Measurements from ENCODE around the gene PRAME.

Gene PRAME

DNA sequence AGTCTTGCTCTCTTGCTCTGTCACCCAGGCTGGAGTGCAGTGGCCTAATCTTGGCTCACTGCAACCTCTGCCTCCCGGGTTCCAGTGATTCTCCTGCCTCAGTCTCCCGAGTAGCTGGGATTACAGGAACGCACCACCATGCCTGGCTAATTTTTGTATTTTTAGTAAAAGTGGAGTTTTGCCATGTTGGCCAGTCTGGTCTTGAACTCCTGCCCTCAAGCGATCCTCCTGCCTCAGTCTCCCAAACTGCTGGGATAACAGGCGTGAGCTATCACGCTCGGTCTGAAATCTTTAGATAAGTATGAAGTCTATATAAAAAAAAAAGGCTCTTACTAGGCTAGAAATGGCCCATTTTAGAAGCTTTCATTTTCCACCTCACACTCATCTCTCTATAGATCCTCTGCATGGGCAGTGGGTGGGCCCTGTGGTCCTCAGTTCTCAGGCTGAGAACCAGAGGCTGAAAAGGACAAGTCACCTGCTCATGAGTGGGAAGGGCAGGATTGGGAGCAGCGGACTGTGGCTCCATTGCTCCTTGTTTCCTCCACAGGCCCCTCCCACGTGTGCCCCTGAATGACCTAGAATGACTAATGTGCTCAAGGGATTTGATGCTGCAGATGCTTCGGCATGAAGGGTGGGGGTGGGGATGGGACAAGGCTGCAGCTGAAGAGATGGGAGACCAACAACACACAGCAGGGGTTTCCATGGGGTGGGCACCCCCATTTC, 19.8 kb upstream of the PRAME start:
- no peak for DNase-seq

DNA sequence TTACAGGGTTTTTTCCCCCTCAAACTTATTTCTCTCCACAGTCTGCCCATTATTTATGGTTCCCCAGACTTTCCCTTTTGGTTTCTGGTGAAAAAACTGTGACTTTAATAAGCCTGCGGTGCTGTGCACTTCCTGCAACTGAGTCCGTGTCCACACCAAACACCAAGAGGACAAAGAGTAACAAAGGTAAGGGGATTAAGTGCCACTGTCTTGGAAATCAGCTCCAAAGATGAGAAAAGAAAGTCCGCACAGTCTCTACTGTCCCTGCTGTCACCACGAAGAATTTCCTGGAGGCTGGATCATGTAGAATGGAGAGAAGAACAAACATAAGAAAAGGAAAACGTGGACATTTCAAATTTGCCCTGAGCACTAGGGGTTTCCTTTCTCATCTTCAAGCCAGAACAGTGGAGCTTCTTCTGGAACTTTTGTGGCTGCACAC, 17.9 kb upstream of the PRAME start:
- DNase-seq = no peak

DNA sequence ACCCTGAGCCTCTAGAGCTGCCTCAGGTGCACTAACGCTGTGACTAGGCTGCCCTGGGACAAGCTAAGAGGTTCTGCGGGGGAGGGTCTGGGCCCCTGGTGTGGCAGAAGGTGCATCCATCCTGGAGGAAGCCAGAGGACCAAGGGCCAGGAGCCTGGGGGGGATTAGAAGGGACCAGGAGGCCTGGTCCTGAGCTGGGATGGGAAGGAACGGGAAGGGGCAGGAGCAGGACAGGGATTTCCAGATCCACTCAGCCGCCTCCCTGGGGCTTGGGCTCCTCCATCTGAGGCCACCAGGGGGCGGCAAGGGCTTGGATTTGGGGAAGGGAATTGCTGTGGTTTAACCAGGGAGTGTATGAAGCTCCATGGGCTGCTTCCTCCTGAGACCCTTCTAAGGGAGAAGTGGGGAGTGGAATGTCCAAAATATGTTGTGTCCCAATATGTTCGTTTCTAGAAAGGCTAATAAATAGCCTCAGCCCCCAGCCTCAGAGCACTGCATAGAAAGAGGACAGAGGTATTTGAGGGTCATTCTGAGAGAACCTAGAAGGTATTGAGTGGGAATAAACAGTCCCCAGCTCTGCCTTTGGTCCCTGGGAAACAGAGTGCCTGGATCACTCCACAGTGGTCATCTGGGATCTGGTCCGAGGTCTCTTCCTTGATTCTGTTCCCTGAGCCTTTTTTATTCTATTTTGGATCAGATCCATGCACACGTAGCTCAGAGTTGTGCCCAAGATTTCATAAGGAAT, 17.4 kb upstream of the PRAME start:
- DNase-seq = no peak

DNA sequence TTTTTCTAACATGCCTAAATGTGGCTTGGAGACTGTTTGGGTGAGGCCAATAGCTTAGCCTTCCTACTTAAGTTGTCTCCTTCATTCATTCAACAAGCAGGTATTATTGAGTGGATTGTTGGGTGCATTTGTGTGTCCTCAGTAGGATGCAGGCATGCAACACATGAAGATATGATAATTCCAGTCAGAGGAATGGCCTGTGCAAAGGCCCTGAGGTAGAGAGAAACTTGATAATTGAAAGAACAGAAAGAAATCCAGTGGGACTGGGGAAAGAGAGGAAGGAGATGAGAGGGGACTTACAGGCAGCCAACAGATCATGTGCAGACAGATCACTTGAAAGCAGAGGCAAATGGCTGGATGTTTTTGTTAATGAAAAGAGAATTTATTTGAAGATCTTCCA, 15.3 kb upstream of the PRAME start:
- DNase-seq = no peak

DNA sequence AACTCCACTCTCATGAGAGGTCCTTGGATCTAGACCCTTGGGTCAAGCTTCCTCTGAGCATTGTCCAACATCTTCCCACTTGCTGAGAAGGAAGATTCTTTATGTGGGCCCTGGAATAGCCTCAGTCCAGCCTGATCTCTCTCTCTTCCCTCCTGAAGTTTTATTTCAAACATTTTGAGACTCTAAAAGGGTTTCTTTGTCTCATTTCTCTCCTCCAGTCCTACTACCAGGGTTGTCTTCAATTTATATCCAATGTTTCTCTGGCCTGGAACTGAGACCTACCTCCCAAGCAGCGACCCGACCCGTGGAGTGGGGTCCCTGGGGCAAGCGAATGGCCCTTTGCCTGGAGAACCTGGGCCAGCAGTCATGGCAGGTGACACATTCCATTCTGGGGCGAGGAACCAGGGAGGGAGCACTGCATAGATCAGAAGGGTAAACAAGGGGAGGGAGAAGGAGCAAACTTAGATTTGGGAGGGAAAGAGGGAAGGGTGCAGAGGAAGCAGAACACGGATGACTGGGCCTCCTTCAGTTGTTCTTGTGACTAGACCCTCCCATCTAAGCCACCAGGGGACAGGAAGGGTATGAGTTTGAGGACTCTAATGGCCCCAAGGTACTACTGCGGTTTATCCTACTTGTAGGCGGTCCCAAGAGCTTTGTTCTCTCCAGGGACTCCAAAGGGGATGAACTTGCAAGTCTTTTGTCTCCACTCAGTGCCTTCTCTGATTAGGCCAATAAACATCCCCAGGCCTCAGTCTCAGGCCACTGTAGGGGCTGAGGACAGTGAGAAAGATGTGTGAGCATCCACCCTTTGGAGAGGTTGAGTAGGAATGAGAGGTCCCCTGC, 14.2 kb upstream of the PRAME start:
- no peak for DNase-seq

DNA sequence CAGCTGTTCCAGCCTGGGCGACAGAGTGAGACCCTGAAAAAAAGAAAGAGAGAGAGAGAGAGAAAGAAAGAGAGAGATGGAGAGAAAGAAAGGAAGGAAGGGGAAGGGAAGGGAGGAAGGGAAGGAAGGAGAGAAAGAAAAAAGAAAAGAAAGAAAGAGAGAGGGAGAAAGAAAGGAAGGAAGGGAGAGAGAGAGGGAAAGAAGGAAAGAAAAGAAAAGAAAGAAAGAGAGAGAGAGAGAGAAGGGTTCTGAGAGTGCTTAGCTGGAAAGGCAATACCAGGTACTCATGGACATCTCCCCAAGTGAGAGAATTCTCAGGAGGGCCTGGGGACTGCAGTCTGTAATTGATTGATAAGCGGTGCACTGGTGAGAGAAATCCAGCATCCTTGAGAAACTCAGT, 12.8 kb upstream of the PRAME start:
- DNase-seq = no peak

DNA sequence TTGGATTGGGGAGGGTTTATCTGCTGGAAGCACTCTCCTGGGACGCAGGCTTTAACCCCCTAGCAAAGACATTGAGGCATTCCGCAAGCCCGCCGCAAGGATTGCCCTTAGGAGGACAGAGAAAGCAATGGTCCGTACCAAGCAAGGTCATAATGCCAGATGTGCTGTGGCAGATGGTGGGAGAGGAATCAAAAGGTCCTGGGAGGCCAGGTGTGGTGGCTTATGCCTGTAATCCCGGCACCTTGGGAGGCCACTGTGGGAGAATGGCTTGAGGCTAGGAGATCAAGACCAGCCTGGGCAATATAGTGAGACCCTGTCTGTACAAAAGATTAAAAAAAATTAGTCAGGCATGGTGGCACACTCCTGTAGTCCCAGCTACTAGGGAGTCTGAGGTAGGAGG, 12.4 kb upstream of the PRAME start:
- DNase-seq = no peak

DNA sequence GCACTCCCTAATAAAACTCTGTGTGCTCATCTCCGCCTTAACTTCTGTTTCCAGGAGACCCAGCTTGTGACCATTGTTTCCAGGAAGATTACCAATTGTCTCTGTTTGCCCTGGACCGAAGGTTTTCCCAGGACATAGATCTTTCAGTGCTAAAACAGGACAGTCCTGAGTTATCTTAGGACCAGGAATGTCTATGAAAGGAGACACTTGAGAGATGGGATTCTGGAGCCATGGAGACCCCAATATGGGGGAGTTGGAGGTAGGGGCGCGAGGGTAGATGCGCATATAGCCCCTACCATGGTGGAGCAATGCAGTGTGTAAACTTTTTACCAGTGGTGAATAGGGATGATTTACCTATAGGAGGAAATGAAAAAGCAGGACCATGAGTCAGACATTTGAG, 10.2 kb upstream of the PRAME start:
- DNase-seq = no peak

DNA sequence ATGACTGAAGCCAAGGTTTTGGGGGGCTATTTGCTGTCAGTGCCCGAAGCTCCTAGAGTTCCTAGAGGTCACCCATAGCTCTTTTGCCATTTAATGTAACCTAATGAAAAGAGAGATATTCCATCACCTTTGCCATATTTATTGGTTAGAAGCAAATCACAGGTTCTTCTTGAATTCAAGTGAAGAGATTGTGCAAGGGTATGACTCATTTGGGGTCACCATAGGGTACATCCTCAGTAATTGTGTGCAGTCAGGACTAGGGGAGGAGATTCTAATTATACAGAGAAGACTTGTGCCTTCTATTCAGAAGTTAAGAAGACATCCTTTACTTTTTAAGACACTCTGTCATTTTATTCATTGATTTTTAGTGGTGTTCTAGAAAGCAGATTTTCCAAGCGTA, 6.9 kb upstream of the PRAME start:
- DNase-seq = no peak

DNA sequence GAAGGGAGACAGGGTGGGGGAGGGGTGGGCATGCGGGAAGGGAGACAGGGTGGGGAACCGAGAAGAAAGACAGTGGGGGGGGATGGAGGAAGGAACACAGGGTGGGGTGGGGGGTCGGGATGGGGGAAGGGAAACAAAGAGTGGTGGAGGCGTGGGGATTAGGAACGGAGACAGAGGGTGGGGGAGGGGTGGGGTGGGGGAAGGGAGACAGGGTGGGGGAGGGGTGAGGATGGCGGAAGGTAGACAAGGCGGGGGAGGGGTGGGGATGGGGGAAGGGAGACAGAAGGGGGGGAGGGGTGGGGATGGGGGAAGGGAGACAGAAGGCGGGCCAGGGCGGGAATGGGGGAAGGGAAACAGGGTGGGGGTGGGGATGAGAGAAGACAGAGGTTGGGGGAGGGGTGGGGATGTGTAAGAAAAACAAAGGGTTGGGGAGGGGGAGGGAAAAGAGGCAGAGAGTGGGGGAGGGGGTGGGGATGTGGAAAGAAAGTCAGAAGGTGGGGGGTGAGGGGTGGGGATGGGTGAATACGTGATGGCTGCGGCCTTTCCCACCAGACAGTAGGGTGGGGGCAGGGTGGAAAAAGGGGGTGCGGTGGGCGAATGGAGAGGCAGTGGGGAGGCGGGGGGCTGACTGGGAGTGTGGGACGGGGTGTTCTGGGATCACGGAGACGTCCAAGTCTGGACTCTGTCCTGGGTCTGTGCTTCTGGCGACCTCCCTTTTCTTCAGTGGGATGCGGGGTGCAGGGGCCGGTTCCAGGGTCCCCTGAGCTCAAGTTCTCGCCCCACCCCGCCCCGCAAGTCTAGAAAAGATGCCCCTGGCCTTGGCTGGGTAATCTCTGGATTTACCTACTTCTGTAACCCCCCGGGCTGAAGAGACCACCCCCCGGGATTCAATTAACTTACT, 744 bp downstream of the PRAME start:
- no peak for DNase-seq

DNA sequence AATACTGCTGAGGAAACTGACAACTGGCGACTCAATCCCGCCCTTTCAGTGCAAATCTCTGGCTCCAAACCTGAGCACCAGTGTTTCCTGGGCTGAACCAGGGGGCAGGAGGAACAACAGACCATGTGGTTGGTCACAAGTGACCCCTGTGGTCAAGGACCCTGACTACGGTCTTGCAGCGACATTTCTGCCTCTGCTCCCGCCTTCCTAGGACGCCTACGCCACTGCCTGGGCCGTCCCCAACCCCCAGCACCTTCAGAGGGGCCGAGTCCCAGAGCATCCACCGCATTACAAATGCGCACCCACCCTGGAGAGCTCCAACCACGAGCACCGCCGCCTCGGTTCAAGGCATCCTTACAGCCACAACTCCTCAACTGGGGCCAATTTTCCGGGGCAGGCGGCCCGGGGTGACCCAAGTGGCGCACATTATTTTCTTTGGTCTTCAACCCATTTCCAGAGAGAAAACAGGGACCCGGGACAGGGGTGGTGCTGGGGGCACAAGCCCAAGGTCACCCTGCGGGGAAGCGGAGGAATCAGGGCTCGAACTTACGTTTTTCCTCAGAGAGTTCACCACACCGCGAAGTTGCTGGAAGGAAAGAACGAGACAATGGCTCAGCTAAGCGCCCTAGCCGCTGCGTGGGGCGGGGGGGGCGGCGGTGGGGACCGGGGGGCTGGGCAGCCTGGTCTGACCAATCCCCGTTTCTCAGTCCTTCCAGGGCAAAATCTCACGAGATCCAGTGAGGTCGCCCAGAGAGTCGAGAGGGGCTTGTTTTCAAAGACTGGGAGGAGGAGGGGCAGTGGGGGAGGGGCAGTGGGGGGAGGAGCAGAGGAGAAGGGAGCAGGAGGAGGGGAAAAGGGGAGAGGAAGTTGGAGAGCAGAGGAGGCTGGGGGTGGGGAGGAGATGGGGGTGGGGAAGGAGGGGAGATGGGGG, 1.8 kb downstream of the PRAME start:
- no peak for DNase-seq

DNA sequence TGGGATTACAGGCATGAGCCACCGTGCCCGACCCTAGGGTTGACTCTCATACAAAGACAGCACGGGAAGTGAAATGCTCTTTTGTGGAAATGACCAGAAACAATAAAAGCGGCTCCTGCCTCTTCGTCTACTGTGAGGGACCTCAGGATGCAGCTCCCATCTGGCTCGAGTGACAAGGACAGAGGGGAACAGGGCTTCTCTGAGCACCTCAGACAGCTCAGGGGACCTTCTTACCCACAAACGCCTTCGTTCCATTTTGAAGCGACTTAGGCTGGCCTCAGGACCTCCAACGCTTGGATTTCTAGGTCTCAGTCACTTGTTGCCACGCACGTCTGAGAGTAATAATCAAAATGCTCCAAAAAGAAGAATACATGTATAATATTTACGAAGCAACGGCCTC, 2.5 kb downstream of the PRAME start:
- no peak for DNase-seq

DNA sequence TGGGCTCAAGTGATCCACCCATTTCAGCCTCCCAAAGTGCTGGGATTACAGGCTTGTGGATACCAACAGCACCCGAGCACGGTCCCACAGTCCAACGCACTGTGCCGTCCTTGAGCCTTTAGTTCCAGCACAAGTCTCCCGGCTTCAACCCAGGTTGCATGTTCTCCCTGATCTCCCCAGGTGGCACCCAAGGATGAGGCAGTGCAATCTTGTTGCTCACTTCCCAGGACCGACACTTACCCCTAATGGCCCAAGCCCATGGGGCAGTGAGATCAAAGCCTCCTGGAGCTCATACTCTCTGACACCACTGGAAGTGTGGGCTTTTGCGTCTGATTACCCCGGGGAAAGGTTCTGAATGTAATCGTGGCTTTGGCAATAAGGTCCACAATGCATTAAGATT, 3.5 kb downstream of the PRAME start:
- no peak for DNase-seq

DNA sequence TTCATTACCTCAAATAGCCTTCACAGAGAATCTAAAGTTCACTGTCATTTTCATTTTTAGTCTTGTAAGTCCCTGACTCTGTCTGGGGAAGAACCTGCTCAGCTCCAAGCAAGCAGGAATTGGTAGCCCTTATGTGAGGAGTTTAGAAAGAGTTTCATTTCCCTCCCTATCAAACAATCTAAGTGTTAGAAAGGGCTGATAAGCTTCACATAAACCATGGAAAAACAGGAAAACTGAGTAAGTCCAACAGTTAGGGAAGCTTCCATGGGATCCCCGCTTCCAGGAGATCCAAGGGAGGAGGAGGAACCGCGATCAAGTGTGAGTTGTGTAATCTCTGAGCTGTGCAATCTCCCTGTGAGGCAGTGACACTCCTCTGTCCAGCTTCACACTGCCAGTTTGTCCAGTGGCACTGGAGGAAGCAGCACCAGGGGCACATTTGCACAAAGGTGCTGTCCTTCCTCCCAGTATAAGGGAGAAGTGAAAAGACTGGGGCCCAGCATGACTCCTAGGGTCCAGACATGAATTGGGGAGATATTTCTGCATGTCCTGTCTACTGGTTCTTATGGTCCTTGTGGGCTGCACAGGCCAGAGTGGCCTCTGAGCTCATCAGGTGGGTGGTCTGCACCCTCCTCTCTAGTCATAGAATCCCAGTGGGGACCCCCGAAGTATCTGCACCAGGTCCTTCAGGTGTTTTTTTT, 4.3 kb downstream of the PRAME start:
- no peak for DNase-seq

DNA sequence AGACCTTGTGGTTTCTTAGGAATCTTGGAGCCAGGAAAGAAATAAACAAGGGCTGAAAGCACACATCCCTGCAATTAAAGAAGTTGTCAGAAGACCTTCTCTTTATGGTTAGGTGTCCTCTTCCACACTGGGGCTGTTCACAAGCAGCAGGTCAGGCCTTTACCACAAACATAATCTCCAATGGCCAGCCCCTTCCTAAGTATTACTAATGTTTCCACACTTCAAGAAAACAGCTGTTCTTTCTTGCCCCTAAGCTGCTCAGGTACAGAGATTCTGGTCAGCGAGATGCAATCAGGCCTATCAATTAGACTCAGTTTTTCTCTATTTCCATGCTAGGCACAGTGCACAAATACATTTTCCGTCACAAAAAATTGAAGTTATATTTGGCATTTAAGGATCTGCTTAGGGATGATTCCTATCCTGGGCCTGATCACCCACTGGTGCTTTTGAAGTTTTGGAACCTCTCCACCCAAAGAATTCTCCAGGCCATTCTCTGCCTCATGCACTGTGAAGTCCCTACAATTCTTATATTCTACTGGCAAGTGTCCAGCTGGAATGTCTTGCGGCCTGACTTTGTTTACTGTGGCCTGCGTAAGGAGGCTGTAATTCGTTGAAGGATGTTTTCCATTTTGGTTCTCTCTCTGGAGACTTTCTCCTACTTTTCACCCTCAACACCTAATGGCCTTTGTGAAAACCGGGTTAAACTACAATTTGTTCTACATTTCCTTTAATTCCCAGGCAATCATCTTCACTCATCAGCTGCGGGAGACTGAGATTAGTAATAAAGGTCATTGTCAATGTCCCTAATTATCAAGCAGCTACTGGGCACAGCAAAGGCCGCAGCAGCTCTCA, 5.1 kb downstream of the PRAME start:
- no peak for DNase-seq

DNA sequence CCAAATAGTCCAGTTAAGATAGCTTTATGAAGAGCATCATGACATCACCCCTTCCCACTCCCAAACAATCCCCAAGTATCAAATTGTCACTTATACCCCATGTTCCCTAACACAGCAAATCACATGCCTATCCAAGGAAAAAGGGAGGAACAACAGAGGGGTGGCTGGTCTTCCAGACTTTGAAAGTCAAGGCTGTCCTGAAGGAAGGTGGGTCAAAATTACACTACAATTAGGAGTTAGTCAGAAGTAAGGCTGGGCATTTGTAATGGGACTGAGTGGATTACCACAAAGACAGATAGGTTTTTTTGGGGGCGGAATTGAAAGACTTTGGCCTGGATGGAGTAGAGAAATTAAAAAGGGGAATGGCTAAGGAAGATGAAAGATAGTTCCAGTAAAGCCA, 5.9 kb downstream of the PRAME start:
- no peak for DNase-seq

DNA sequence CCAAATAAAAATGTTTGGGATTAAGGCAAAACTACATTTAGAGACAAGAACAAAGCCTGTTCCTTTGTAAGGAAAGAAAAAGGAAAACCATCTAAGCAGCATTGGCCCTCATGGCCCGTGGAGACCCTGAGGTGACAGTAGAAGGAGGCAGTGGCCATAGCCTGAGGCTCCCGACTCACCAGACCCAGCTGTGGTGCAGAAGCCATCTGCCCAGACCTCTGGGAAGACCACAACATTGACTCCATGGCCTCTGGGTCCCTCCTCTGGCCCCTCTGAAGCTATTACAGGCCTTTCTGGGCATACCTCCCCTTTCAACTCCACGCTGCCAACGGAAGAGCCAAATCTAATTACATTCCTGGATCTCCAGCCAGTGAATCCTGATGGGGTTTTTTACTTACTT, 6.4 kb downstream of the PRAME start:
- DNase-seq = peak; percentile 13

DNA sequence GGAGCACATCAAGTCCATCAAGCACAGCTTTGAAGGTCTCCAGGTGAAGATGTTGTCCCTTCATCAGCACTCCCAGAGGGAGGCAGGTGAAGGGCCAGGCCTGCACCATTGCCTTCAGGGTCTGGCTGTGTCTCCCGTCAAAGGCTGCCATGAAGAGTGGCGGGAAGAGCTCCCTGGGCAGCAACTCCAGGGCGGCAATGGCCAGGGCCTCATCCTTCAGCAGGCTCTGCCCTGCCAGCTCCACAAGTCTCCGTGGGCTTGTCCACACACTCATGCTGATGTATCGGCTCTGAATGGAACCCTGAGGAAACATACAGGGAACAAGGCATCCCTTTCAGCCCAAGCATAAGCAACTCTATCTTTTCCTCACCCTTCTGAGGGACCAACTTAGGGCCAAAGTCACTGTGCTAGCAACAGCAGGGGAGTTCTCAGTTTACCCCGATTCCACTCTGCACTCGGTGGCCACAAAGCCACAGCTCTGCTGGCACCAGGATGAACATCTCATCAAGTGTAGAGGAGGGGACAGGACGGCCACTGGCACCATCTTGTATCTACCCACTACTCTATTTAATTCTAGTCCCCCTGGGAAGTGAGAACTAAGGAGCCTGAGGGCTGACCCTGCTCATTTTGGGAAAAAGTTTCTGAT, 8.2 kb downstream of the PRAME start:
- DNase-seq = no peak

DNA sequence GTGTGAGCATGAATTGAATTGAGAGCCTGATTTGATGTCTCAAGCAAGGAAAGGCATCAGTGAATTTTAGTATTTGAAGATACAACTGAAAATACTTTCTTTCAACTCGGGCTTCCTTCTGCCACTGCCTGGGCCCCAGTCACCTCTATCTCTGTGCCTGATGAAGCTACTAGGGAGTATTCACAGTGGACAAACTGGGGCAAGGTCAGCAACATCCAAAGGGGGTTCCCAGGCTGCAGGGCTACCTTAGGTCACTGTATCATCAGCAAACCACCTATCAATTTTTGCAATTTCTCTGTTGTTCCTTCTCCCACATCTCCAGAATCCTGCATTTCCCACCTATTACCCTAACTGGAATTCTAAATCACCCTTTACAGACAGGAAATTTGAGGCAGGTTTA, 10.2 kb downstream of the PRAME start:
- DNase-seq = no peak
